NCI-H1092 (cell line): ENCODE data around the gene RPL12.

Experiments
- DNase-seq: peaks from one replicate; lab custom pipeline; 2025; lab: John Stamatoyannopoulos, UW

RPL12 gene

DNA sequence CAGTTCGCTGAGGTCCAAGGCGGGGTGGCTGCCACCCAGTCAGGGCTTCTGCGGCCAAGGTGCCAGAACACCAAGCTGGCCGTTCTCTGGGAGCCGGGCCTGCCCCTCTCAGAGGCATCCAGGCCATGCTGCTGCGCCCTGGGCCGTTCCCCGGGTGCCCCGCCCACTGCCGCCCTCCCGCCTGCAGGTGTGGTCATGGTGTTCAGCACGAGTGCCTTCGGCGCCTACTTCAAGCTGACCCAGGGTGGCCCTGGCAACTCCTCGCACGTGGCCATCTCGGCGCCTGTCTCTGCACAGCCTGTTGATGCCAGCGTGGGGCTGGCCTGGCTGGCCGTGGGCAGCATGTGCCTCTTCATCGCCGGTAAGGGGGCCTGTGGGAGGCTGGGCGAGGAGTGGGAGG, 46.6 kb downstream of the RPL12 start:
- no peak for DNase-seq

DNA sequence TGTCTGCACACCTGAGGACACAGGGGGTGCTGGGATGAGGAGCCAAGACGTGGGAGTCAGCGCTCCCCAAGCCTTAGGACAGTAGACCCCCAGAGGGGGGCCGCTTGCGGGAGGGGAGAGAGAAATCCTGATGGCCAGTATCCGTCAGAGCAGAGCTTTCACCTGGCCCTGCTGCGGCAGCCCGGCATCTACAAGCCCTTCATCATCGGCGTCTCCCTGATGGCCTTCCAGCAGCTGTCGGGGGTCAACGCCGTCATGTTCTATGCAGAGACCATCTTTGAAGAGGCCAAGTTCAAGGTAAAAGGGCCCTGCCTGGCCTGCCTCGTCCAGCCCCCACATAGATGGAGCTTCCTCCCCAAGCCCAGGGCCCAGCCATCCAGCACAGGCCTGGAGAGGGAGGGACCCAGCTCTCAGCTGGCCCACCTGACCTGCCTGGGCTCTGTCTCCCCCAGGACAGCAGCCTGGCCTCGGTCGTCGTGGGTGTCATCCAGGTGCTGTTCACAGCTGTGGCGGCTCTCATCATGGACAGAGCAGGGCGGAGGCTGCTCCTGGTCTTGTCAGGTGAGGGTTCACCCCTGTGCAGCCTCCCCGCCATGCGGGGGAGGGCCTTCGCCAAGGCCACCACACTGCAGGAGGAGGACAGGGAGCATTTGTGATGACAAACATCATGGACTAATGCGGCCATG, 47.6 kb downstream of the RPL12 start:
- no peak for DNase-seq

DNA sequence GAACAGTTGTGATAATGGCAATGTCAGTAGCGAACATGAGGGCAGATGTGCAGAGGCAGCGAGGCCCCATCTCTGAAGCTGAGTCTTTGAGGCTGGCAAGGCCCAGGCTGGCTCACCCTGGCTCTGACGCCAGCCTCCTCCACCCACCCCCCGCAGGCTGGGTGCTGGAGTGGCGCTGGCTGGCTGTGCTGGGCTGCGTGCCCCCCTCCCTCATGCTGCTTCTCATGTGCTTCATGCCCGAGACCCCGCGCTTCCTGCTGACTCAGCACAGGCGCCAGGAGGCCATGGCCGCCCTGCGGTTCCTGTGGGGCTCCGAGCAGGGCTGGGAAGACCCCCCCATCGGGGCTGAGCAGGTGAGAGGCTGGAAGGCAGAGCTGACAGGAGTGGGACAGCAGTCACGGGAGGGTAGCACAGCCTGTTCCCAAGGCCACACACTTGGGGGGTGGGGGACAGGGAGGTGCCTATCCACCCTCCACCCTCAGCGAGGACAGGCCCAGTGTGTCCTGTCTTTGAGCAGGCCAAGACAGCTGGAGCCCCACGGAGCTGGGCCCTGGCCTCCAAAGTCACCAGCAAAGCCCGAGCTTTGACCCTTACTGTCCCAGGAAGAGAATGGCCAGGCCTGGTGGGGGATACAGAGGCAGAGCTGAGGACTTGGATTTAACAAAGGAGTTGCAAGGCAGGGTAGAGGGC, 48.7 kb downstream of the RPL12 start:
- DNase-seq = no peak

GRCh38 chr9:127399736-127400269, 51.4 kb downstream of the RPL12 start:
- no peak for DNase-seq

GRCh38 chr9:127398715-127399400, 52.3 kb downstream of the RPL12 start:
- no peak for DNase-seq

DNA sequence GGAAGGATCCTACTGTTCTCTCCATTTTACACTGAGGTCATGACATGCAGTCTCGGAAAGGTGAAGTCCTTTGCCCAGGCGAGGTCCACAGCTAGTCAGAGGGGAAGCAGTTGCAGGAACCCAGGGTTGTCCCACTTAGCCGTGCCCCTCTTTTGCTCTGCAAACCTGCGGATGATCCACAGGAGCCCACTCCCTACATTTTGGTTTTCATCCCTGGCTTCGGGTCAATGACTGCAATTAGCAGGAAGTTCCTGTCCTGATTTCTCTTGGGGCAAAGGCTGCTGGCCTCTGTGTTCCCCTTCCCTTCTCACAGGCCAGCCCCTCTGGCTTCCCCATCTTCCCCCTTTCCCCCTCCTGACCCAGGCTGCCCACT, 52.9 kb downstream of the RPL12 start:
- DNase-seq = no peak
